ENCODE measurements around the gene MTHFSD. TPM values are rescaled to one million over a fixed set of nuclear protein-coding genes. Genes with fewer than 3 reads are reported as not detected.

Gene MTHFSD
- total and polyA plus RNA-seq, 11 donors, result 3.9 to 17.0 (median 11.4) TPM

DNA sequence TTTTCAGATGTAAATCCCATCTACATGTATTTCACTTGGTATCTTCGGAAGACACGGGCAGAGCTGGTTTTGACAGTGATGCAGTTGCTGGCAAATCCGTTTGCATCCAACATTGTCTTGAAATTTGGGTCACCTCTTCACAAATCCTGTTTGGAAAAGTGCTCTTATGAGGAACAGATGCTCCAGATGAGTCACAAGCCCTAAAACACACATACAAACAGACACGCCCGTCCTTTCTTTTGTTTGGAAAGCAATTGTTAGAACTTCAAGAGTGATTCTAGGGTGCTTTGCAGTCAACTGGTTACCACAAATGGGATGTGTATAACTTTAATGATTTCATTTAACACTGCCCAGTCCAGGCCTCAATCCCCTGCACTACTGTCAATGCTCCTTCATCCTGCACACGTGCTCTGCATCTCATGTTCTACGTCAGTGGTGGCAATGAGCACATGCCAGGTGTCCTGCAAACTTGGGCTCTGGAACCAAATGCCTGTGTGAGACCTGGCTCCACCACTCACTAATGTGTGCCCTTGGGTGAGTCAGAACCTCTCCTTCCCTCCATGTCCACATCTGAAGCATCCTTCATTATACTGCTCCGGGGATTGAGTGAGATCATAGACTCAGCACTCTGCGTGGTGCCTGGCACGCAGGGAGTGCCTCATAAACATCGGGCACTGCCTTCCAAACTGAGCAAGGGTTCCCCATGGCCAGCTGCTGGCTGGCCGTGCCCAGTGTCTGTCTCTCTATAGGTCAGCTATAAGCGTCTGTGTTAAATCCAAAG lies 64.0 kb downstream of the MTHFSD start:
- TF ChIP-seq, protein P1, sequence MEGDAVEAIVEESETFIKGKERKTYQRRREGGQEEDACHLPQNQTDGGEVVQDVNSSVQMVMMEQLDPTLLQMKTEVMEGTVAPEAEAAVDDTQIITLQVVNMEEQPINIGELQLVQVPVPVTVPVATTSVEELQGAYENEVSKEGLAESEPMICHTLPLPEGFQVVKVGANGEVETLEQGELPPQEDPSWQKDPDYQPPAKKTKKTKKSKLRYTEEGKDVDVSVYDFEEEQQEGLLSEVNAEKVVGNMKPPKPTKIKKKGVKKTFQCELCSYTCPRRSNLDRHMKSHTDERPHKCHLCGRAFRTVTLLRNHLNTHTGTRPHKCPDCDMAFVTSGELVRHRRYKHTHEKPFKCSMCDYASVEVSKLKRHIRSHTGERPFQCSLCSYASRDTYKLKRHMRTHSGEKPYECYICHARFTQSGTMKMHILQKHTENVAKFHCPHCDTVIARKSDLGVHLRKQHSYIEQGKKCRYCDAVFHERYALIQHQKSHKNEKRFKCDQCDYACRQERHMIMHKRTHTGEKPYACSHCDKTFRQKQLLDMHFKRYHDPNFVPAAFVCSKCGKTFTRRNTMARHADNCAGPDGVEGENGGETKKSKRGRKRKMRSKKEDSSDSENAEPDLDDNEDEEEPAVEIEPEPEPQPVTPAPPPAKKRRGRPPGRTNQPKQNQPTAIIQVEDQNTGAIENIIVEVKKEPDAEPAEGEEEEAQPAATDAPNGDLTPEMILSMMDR (IDR thresholded peaks at IDR 0.05), result no peak
- no peak for TF ChIP-seq POLR2A (IDR thresholded peaks at IDR 0.05)

DNA sequence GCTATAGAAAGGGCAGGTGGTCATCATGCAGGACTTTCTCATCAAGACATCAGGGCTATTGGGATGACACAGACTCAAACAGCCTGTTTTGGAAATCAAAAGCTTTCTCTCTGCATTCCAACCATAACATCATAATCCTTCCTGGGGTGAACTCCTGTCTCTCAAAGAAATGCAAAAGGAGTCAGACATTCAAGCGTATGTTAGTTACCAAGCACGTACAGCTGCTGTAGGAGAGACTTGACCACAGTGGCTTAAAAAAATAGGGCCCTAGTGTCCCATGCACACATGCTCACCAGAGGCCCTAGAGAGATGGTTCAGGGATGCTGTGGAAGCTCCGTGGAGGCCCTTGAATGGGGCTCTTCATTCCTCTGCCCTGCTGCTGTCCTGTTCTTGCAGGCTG lies 69.3 kb downstream of the MTHFSD start:
- Histone ChIP-seq H3K27ac (no peak overlapping the region), H3K4me3 (no peak overlapping the region), H3K36me3 (no peaks in the 10 kb centered on the region), H3K4me1 (no peaks in the 10 kb centered on the region), H3K27me3 (peaks cover 0 to 95% (median 54%) of the 10 kb centered on the region in 9 donors), H3K9me3 (peaks cover 0 to 26% (median 4%) of the 10 kb centered on the region in 12 donors)
- intact Hi-C loops (cut with DNase I), result no loop called here
- ATAC-seq (no peak), DNase-seq (no peak)
- 68 to 82% (median 69%) methylated on average over 2 to 3 of the region's 3 CpGs for WGBS, 4 donors
- no peak for TF ChIP-seq POLR2A (IDR thresholded peaks at IDR 0.05)
- TF ChIP-seq, protein P1 (IDR thresholded peaks at IDR 0.05), result no peak

More for the DNA sequence above, 64.0 kb downstream of the MTHFSD start:
- ATAC-seq (no peak), DNase-seq (no peak)
- peak overlapping the region in 1 of 12 donors; percentile 97 for H3K27ac ChIP-seq
- peaks cover 34 to 99% (median 90%) of the 10 kb centered on the region in 9 donors for H3K27me3 ChIP-seq
- 77 to 83% (median 80%) methylated on average over 11 to 13 of the region's 13 CpGs for WGBS, 4 donors
- peaks cover 0 to 6% (median 0%) of the 10 kb centered on the region in 12 donors for H3K9me3 ChIP-seq
- peaks cover 0 to 9% (median 0%) of the 10 kb centered on the region in 12 donors for H3K4me1 ChIP-seq
- H3K4me3 ChIP-seq, result no peak overlapping the region
- intact Hi-C loops (cut with DNase I), result no loop called here
- no peaks in the 10 kb centered on the region for H3K36me3 ChIP-seq

DNA sequence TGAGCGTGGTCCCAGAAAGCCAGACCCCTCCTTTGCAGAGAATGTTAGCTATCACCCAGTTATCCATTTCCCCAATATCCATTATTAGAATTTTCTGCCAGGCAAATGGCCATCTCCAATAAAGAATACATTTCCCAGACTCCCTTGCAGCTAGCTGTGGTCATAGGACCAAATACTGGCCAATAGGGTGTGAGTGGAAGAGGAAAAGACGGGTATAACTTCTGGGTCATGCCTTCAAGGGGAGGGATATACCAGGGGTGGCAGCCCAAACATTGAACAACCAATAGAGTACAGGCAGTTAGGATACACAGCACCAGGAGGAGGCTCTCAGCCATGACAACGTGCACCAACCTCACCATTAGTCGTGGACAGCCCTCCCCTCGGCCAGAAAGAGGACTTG lies 70.8 kb downstream of the MTHFSD start:
- no peak overlapping the region for H3K27ac ChIP-seq
- WGBS, 4 donors, result 72 to 77% (median 73%) methylated on average over 5 of the region's 5 CpGs
- intact Hi-C loops (cut with DNase I), result no loop called here
- H3K4me3 ChIP-seq, result no peak overlapping the region
- H3K27me3 ChIP-seq, result peaks cover 0 to 92% (median 40%) of the 10 kb centered on the region in 9 donors
- no peak for ATAC-seq
- H3K4me1 ChIP-seq, result no peaks in the 10 kb centered on the region
- TF ChIP-seq, protein P1 (IDR thresholded peaks at IDR 0.05), result no peak
- no peak for TF ChIP-seq POLR2A (IDR thresholded peaks at IDR 0.05)
- DNase-seq, result no peak
- peaks cover 0 to 22% (median 4%) of the 10 kb centered on the region in 12 donors for H3K9me3 ChIP-seq
- H3K36me3 ChIP-seq, result no peaks in the 10 kb centered on the region

DNA sequence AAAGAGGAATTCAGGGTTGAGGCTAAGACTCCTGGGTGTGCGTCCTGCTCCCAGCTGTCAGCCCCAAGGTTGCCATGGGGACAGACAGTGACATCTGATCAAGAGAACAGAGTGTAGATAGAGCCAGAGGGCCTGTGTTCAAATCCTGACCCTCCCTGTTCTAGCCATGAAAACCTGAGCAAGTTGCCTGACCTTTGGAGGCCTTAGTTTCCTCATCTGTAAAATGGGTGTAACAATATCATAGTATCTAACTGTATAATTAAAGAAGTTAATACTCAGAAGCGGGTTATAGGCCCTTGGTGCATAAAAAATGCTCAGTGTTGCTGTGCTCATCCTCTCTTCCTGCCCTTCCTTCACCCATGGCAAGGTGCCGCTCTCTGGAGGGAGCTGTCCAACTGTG lies 73.4 kb downstream of the MTHFSD start:
- no peak overlapping the region for H3K27ac ChIP-seq
- H3K4me3 ChIP-seq, result no peak overlapping the region
- peaks cover 0 to 4% (median 0%) of the 10 kb centered on the region in 12 donors for H3K4me1 ChIP-seq
- peaks cover 0 to 90% (median 31%) of the 10 kb centered on the region in 9 donors for H3K27me3 ChIP-seq
- no peaks in the 10 kb centered on the region for H3K36me3 ChIP-seq
- DNase-seq, result no peak
- 77 to 90% (median 88%) methylated on average over 3 of the region's 3 CpGs for WGBS, 4 donors
- H3K9me3 ChIP-seq, result peaks cover 0 to 20% (median 4%) of the 10 kb centered on the region in 12 donors
- intact Hi-C loops (cut with DNase I), result no loop called here
- ATAC-seq, result no peak
- TF ChIP-seq, protein P1 (IDR thresholded peaks at IDR 0.05), result no peak
- no peak for TF ChIP-seq POLR2A (IDR thresholded peaks at IDR 0.05)
